ENCODE measurements around the gene LOXL1.

Gene LOXL1

DNA sequence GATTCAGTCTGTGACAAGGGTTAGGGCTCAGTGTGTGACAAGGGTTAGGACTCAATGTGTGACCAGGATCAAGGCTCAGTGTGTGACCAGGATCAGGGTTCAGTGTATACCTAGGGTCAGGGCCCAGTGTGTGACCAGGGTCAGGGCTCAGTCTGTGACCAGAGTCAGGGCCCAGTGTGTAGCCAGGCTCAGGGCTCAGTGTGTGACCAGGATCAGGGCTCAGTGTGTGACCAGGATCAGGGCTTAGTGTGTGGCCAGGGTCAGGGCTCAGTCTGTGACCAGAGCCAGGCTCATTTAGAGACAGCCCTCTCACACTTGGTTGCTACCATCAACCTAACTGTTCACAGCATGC, 24.2 kb downstream of the LOXL1 start:
- no peaks in the 10 kb centered on the region for H3K79me2 ChIP-seq (ENCODE audit: control insufficient read depth, insufficient read depth, low read length)
- H2BK5ac ChIP-seq (ENCODE audit: low read length), result no peak overlapping the region
- no peak overlapping the region for H3K23ac ChIP-seq (ENCODE audit: low read length)
- H3K79me1 ChIP-seq (ENCODE audit: low read length), result no peaks in the 10 kb centered on the region
- no peak overlapping the region for H4K8ac ChIP-seq (ENCODE audit: low read depth, low read length)
- H2BK15ac ChIP-seq (replicated peaks; ENCODE audit: low read depth), result no peak overlapping the region
- no peak overlapping the region for H3K4me2 ChIP-seq (ENCODE audit: low read length)
- no peak overlapping the region for H3K9ac ChIP-seq (ENCODE audit: low read length)
- no peak overlapping the region for H2BK120ac ChIP-seq (ENCODE audit: low read depth, low read length)
- peaks cover 4% of the 10 kb centered on the region for H3K4me1 ChIP-seq (ENCODE audit: control insufficient read depth, low read depth, low read length)
- no peaks in the 10 kb centered on the region for H3K27me3 ChIP-seq (ENCODE audit: insufficient read depth, low read length, poor library complexity)
- no peaks in the 10 kb centered on the region for H3K36me3 ChIP-seq (ENCODE audit: control insufficient read depth, insufficient read depth, low read length)
- H4K5ac ChIP-seq (ENCODE audit: low read length), result no peak overlapping the region
- no peak overlapping the region for H3K27ac ChIP-seq (ENCODE audit: low read depth, low read length)
- no peak overlapping the region for H3K18ac ChIP-seq (ENCODE audit: low read length)
- no peak overlapping the region for H3K56ac ChIP-seq (ENCODE audit: low read length)
- H2AK5ac ChIP-seq (ENCODE audit: low read length), result no peak overlapping the region
- H3K4me3 ChIP-seq (ENCODE audit: low read length), result no peak overlapping the region
- DNase-seq, result no peak
- H3K4ac ChIP-seq (ENCODE audit: low read depth, low read length), result no peak overlapping the region

GRCh38 chr15:73950831-73951561, 24.7 kb downstream of the LOXL1 start:
- no CpG with 5 or more reads among the region's 15 CpGs for WGBS (ENCODE audit: extremely low coverage, insufficient coverage, low lambda C conversion rate)
- Histone ChIP-seq H4K5ac (ENCODE audit: low read length) (no peak overlapping the region), H3K79me1 (ENCODE audit: low read length) (no peaks in the 10 kb centered on the region), H3K9ac (ENCODE audit: low read length) (peak overlapping the region; percentile 51), H3K18ac (ENCODE audit: low read length) (no peak overlapping the region), H3K4me2 (ENCODE audit: low read length) (no peak overlapping the region), H3K4me3 (ENCODE audit: low read length) (no peak overlapping the region), H3K27me3 (ENCODE audit: insufficient read depth, low read length, poor library complexity) (no peaks in the 10 kb centered on the region), H3K36me3 (ENCODE audit: control insufficient read depth, insufficient read depth, low read length) (no peaks in the 10 kb centered on the region), H3K56ac (ENCODE audit: low read length) (peak overlapping the region; percentile 71), H2BK15ac (replicated peaks; ENCODE audit: low read depth) (no peak overlapping the region), H2AK5ac (ENCODE audit: low read length) (no peak overlapping the region), H4K8ac (ENCODE audit: low read depth, low read length) (no peak overlapping the region), H2BK5ac (ENCODE audit: low read length) (no peak overlapping the region), H3K23ac (ENCODE audit: low read length) (no peak overlapping the region), H3K4ac (ENCODE audit: low read depth, low read length) (no peak overlapping the region), H3K79me2 (ENCODE audit: control insufficient read depth, insufficient read depth, low read length) (no peaks in the 10 kb centered on the region), H2BK120ac (ENCODE audit: low read depth, low read length) (no peak overlapping the region), H3K4me1 (ENCODE audit: control insufficient read depth, low read depth, low read length) (peaks cover 4% of the 10 kb centered on the region), H3K27ac (ENCODE audit: low read depth, low read length) (no peak overlapping the region)
- peak; percentile 96 for DNase-seq

DNA sequence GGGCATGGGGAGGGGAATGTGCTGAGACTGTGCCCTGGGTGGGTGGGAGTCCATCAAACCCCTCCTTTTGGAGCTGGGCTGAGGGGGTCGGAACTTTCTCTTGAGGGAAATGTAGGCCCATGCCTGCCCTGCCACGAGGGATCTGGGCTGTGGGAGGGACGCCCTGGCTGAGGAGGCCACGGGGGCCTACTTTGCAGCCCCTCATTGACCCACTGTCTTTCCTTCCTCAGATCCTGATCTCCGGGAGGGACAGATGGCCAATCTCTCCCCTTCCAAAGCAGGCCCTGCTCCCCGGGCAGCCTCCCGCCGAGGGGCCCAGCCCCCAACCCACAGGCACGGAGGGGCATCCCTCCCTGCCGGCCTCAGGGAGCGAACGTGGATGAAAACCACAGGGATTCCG, 25.3 kb downstream of the LOXL1 start:
- Histone ChIP-seq H2BK120ac (ENCODE audit: low read depth, low read length) (no peak overlapping the region), H2BK15ac (replicated peaks; ENCODE audit: low read depth) (no peak overlapping the region), H3K56ac (ENCODE audit: low read length) (peak overlapping the region; percentile 71), H4K5ac (ENCODE audit: low read length) (no peak overlapping the region), H3K36me3 (ENCODE audit: control insufficient read depth, insufficient read depth, low read length) (no peaks in the 10 kb centered on the region), H3K79me1 (ENCODE audit: low read length) (no peaks in the 10 kb centered on the region), H3K27ac (ENCODE audit: low read depth, low read length) (no peak overlapping the region), H2BK5ac (ENCODE audit: low read length) (peak overlapping the region; percentile 35), H3K4me3 (ENCODE audit: low read length) (no peak overlapping the region), H2AK5ac (ENCODE audit: low read length) (no peak overlapping the region), H3K4ac (ENCODE audit: low read depth, low read length) (no peak overlapping the region), H3K23ac (ENCODE audit: low read length) (no peak overlapping the region), H3K27me3 (ENCODE audit: insufficient read depth, low read length, poor library complexity) (no peaks in the 10 kb centered on the region), H3K4me1 (ENCODE audit: control insufficient read depth, low read depth, low read length) (peaks cover 4% of the 10 kb centered on the region), H3K79me2 (ENCODE audit: control insufficient read depth, insufficient read depth, low read length) (no peaks in the 10 kb centered on the region), H3K4me2 (ENCODE audit: low read length) (no peak overlapping the region), H3K9ac (ENCODE audit: low read length) (peak overlapping the region; percentile 51), H4K8ac (ENCODE audit: low read depth, low read length) (no peak overlapping the region), H3K18ac (ENCODE audit: low read length) (peak overlapping the region; percentile 32)
- DNase-seq, result no peak
- whole genome bisulfite sequencing (ENCODE audit: extremely low coverage, insufficient coverage, low lambda C conversion rate), result no CpG with 5 or more reads among the region's 13 CpGs

DNA sequence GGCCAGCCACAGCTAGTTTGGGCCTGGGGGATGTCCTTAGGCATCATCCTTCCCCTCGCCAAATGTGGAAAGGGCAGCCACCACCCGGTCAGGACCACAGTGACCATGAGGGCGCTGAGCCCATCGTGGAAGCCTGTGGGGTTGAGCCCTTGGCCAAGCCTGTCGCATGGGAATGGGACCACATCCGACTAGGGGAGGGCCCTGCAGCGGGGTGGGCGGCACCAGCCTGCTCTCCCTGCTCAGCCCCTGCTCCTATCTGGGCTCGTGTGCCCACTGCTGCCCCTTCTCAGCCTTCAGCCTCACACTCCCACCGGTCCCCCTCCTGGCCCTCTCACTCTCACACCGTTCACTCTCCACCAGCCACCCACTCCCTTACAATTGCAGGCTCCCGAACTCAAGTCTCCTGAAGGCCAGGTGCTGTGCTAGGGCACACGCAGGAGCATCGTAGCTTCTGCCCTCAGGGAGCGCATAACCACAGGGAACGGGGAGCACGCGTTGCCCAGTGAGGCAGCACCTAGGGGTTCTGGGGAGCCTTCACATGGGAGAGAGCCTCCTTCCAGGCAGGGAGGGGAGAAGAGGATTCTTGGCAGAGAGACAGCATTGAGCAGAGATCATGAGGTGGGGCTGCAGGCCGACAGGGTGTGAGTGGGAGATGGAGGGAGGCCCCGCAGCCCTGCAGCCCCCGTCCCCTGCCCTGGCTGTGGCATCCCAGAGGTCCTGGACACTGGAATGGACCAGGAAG, 26.1 kb downstream of the LOXL1 start:
- Histone ChIP-seq H2AK5ac (ENCODE audit: low read length) (no peak overlapping the region), H2BK5ac (ENCODE audit: low read length) (no peak overlapping the region), H3K9ac (ENCODE audit: low read length) (no peak overlapping the region), H3K4me3 (ENCODE audit: low read length) (no peak overlapping the region), H3K79me2 (ENCODE audit: control insufficient read depth, insufficient read depth, low read length) (no peaks in the 10 kb centered on the region), H3K56ac (ENCODE audit: low read length) (peak overlapping the region; percentile 71), H3K23ac (ENCODE audit: low read length) (no peak overlapping the region), H3K27ac (ENCODE audit: low read depth, low read length) (no peak overlapping the region), H4K5ac (ENCODE audit: low read length) (no peak overlapping the region), H3K4ac (ENCODE audit: low read depth, low read length) (no peak overlapping the region), H2BK120ac (ENCODE audit: low read depth, low read length) (no peak overlapping the region), H3K4me2 (ENCODE audit: low read length) (no peak overlapping the region), H3K27me3 (ENCODE audit: insufficient read depth, low read length, poor library complexity) (no peaks in the 10 kb centered on the region), H2BK15ac (replicated peaks; ENCODE audit: low read depth) (no peak overlapping the region), H3K79me1 (ENCODE audit: low read length) (no peaks in the 10 kb centered on the region), H3K4me1 (ENCODE audit: control insufficient read depth, low read depth, low read length) (peaks cover 4% of the 10 kb centered on the region), H3K36me3 (ENCODE audit: control insufficient read depth, insufficient read depth, low read length) (no peaks in the 10 kb centered on the region), H3K18ac (ENCODE audit: low read length) (no peak overlapping the region), H4K8ac (ENCODE audit: low read depth, low read length) (no peak overlapping the region)
- no peak for DNase-seq
- no CpG with 5 or more reads among the region's 21 CpGs for WGBS (ENCODE audit: extremely low coverage, insufficient coverage, low lambda C conversion rate)

DNA sequence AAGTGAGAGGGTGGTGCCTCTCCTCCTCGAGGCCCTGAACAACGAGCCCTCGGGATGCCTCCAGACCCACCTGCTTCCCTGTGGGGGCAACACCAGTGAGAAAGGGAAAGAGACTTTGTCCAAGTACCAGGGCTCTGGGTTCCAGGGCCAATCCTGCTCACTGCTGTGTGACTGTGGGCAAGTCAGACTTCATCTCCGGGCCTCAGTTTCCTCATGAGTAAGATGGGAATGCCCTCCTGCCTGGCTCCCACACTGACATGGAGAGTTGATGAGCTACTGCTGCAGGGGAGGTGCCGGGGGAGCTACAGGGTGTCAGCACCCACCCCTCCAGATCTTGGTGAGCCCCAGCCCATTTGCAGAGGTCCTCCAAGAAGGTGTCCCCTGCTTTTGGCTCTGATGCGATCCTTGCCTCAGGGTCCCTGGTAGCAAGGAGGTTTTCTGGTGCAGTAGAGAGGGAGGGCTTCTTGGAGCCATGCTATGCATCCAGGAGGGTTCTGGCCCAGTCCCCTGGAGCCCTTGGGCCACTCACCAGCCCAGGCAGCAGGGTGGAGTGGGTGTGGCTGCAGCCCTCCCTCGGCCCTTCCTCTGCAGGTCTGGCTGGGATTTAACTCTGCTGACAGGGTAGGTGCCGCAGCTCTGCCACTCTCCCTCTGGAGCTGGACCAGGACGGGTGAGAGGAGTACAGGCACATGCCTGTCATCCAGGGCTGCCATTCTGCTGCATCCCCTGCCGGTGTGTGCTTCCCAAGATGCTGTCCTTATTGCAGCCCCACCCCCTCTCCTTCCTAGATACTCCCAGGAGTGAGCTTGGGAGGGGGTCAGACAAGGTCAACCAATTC, 26.9 kb downstream of the LOXL1 start:
- no peaks in the 10 kb centered on the region for H3K79me1 ChIP-seq (ENCODE audit: low read length)
- H3K36me3 ChIP-seq (ENCODE audit: control insufficient read depth, insufficient read depth, low read length), result no peaks in the 10 kb centered on the region
- H3K9ac ChIP-seq (ENCODE audit: low read length), result no peak overlapping the region
- no peaks in the 10 kb centered on the region for H3K27me3 ChIP-seq (ENCODE audit: insufficient read depth, low read length, poor library complexity)
- H3K4ac ChIP-seq (ENCODE audit: low read depth, low read length), result no peak overlapping the region
- H3K27ac ChIP-seq (ENCODE audit: low read depth, low read length), result no peak overlapping the region
- H2BK120ac ChIP-seq (ENCODE audit: low read depth, low read length), result no peak overlapping the region
- H3K4me1 ChIP-seq (ENCODE audit: control insufficient read depth, low read depth, low read length), result peaks cover 4% of the 10 kb centered on the region
- H2BK5ac ChIP-seq (ENCODE audit: low read length), result no peak overlapping the region
- H3K56ac ChIP-seq (ENCODE audit: low read length), result no peak overlapping the region
- no peak overlapping the region for H3K18ac ChIP-seq (ENCODE audit: low read length)
- no peak for DNase-seq
- no peak overlapping the region for H3K4me3 ChIP-seq (ENCODE audit: low read length)
- H3K4me2 ChIP-seq (ENCODE audit: low read length), result no peak overlapping the region
- no peak overlapping the region for H4K8ac ChIP-seq (ENCODE audit: low read depth, low read length)
- H2BK15ac ChIP-seq (replicated peaks; ENCODE audit: low read depth), result no peak overlapping the region
- no peaks in the 10 kb centered on the region for H3K79me2 ChIP-seq (ENCODE audit: control insufficient read depth, insufficient read depth, low read length)
- no peak overlapping the region for H3K23ac ChIP-seq (ENCODE audit: low read length)
- no CpG with 5 or more reads among the region's 10 CpGs for WGBS (ENCODE audit: extremely low coverage, insufficient coverage, low lambda C conversion rate)
- no peak overlapping the region for H2AK5ac ChIP-seq (ENCODE audit: low read length)
- no peak overlapping the region for H4K5ac ChIP-seq (ENCODE audit: low read length)

Data from mesendoderm (in vitro differentiated cells).